ENCODE results near the gene NT5C1B.

NT5C1B gene

DNA sequence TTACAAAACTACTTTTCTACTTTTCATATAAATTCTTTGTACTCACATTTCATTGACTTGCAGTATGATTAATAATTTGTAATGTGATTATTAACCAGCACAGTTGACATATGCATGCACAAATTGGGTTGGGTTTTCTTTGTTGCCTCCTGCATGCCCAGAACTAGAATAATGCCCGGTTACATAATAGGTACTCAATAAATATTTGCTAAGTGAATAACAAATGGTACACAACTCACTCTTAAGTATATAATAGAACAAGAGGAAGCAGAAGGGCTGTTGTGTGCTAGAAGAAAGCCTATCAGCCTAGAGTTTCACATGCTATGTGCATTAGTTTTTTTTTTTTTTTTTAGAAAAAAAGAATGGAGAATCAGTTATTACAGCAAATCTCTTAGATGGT lies 38.2 kb downstream of the NT5C1B start:
- no peak for DNase-seq (ENCODE audit: low read depth)

DNA sequence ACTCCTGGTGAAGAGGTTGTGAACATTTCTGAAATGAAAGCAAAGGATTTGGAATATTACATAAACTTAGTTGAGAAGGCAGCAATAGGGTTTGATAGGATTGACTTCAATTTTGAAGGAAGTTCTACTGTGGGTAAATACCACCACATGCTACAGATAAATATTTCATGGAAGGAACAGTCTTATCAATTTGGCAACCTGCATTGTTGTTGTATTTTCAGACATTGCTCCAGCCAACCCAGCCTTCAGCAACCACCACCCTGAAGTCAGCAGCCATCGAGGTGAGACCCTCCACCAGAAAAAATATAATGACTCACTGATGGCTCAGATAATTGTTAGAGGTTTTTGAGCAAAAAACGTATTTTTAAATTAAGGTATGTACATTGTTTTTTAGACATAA lies 38.9 kb downstream of the NT5C1B start:
- DNase-seq (ENCODE audit: low read depth), result no peak

DNA sequence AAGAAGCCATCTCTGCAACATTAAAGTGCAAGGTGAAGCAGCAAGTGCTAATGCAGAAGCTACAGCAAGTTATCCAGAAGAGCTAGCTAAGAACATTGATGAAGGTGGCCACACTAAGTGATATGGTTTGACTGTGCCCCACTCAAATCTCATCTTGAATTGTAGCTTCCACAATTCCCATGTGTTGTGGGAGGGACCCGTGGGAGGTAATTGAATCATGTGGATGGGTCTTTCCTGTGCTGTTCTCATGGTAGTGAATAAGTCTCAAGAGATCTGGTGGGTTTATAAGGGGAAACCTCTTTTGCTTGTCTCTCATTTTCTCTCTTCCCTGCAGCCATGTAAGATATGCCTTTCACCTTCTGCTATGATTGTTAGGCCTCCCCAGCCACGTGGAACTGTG lies 40.3 kb downstream of the NT5C1B start:
- no peak for DNase-seq (ENCODE audit: low read depth)

DNA sequence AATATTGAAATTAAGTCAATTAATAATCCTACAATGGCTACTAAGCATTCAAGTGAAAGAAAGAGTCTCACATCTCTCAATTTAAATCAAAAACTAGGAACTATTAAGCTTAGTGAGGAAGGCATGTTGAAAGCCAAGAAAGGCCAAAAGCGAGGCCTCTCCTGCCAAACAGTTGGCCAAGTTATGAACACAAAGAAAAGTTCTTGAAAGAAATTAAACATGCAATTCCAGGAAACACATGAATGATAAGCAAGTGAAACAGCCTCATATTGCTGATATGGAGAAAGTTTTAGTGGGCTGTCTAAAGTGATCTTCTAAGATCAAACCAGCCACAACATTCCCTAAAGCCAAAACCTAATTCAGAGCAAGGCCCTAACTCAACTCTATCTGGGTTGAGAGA lies 40.7 kb downstream of the NT5C1B start:
- no peak for DNase-seq (ENCODE audit: low read depth)

DNA sequence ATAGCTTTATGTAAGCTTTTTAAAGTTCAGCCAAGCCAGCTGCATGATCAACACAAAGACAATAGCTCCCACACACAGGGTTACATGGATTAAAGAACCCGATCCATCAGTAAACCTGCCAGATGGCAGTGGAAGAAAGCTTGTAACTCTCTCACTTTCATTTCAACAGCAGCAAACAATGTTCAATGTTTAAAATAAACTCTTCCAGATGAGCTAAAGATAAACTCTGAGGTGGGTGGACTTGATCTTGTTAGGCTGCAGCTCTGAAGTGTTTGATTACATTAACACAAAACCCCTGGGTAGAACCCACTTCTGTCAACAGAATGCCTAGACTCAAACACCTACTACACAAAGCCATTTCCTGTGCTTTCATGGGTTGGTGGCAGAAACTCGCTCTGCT lies 42.8 kb downstream of the NT5C1B start:
- DNase-seq (ENCODE audit: low read depth), result no peak

DNA sequence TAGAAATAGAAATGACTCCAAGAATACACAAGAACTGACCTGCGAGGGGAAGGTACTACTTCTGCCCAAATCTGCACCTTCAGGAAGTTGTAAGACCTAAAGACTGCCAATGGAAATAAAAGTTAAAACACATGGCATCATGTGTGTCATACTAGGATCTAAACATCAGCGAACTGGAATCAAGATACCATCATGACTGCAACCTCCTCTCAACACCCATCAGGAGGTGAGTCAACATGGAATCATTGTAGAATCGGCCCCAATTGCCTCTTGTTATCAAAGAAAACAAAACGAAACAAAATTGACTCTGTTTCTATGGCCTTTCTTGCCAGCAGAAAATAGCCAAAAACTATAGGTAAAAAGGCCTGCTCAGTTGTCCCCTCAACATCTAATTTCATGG lies 44.0 kb downstream of the NT5C1B start:
- no peak for DNase-seq (ENCODE audit: low read depth)

DNA sequence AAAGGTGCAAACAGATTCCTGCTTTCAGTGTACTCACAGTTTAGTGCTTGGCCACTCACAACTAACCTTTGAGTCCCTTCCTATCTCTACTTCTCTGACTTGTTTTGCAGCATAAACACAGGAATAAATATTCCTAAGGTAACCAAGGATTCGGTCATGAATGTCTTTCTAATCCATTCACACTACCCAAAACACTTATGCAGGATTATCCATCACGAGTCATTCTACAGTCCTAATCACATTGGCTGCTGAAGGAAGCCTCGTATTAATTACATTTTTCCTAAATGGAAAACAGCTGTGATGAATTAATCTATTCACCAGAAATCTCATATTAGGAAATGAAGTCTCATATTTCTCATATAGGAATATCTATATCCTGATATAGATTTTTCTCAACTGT lies 45.2 kb downstream of the NT5C1B start:
- DNase-seq (ENCODE audit: low read depth), result no peak

DNA sequence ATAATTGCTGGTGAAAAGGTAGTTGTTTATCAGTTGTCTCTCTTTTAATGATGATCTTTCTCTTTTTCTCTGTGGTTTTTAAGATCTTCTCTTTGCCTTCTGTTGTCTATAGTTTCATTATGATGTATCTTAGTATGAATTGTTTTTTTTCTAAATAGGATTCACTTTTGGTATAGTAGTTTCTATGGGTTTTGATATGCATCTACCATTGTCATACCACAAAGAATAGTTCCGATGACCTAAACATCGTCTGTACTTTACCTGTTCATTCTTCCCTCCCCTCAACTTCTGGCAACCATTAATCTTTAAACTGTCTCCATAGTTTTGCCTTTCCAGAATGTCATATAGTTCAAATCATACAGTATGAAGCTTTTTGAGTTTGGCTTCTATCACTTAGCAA lies 48.5 kb downstream of the NT5C1B start:
- no peak for DNase-seq (ENCODE audit: low read depth)

DNA sequence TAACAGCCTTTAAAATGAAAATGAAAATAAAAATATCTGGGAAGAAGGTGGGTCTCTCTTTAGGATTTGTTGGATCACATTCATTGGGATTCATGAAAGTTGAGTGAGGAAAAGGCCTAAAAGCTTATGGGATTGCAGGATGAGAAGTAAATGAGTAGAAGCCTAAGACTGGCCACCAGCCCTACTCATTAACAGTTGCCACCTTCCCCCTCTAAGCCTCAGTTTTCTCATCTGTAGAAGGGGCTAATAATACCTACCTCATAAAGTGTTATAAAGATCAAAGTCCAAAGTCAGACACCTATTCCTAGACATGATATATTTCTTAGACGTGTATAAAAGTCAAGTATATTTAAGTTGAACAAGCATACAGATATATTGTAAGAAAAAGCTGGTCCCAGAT lies 52.7 kb downstream of the NT5C1B start:
- DNase-seq (ENCODE audit: low read depth), result no peak

DNA sequence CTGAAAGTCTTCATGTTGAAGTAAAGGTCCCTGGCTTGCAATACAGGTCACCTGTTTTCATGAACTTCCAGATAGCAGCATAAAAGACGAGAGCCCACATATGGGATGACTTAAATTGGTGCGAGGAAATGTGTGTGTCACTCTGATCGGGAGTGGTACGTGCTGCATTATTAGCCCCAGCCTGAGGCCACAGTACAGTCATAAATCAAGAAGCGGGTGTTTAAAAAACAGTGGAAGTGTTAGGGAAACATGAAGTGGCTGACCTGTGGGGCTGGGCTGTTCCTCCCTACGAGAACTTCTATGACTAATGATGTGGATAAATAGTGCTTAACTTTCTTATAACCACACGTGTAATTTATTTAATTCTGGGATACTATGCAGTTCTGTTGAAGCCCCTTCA lies 53.3 kb downstream of the NT5C1B start:
- no peak for DNase-seq (ENCODE audit: low read depth)

DNA sequence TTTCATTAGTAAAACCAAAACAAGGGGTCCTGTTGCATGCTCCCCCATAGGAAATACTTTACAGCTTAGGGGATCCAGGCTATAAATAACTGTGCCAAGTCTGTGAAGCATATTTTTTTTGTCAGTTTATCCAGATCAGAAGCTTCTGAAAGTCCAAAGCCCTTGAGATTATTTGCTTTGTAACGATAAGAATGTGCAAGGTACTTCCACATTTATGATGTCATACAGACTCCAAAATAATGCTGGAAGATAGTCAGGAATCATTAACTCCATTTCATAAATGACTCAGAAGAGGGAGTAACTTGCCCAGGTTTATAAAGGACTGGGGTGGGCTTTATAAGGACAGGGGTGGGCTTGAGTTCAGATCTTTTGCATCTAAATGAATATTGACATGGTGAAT lies 58.2 kb downstream of the NT5C1B start:
- no peak for DNase-seq (ENCODE audit: low read depth)

DNA sequence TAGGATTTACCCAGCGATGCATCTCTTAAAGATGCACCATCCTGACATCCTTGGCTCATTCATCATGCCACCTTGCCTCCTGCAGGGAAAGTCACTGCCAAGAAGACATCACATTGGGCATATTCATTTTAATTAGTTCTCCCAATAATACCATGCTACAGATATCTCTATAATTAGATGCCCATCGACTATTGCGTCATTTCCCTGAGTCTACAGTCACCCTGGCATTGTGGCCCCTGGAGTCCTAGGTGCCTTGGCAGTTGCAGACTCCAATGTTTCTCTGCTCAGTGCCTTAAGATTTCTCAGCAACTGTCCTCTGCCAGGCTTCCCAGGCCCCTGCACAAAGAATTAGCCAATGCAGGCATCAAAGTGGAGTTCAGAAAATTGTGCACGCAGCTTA lies 61.5 kb downstream of the NT5C1B start:
- DNase-seq (ENCODE audit: low read depth), result no peak

DNA sequence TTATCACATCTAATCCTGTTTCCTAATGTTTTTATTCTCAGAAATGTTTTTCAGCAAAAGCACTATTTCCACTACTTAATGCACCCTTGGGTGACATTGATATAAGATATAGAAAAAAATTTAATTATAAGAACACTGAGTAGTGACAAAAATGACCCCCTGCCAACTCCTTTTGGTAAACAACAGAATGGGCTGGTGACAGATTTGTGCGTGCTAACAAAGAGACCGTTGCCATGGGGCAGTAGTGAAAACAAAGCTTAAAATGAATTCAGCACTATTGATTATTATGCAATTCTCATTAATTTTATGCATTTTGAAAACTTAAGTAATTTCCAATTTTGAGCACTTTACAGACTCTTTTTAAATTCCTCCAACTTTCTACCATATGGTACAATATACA lies 62.0 kb downstream of the NT5C1B start:
- no peak for DNase-seq (ENCODE audit: low read depth)

DNA sequence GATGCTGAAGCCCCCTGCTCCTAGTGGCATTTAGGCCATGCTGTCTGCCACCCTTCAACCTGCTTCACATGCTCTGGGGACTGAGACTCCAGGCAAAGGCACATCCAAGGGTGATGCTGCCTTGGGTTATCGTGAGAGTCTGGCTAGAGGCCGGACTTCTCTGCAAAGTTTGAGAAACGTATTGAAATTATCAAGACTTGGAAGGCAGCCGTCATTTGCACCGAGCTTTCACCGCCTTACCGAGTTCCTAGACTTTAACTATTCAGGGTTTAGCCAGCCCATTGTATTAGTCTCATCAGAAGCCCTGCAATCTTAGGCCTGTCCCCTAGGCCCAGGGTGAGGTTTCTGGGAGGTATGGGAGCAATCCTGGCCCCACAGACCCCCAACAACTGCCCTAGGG lies 62.9 kb downstream of the NT5C1B start:
- DNase-seq (ENCODE audit: low read depth), result no peak

DNA sequence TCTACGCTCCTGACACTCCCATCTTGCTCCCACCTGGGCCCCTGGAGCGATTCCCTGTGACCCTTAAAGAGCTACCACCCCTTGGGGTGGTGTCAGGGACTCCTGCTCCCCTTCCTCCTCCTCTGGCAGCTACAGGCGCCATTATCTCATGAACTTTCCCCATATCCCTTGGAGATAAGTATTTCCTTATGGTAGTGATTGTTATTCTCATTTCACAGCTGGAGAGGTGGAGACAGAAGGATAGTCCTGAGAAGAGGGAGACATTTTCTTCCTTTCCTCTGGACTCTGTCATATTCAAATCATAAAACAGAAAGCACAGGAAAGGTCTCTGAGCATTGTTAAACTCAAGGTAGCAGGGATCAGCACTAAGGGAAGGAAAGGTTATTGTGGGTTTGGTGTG lies 63.5 kb downstream of the NT5C1B start:
- no peak for DNase-seq (ENCODE audit: low read depth)

DNA sequence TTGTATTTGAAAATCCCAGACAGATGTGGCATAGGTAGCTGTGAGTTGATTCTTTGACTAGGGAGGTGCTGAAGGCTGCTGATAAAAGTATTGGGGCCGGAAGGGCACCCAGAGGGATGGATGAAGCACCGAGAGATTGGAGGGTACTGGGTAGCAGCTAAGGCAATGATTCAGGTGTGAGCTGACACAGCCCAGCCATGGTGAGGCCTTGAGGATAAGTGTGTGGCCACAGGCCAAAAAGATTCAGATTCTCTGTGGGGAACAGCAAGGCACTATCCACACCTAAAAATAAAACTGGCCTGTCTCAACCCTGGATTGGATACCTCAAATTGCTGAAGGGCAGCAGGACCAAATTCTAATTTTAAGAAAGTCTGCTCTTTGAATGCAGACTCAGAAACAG lies 64.1 kb downstream of the NT5C1B start:
- no peak for DNase-seq (ENCODE audit: low read depth)

DNA sequence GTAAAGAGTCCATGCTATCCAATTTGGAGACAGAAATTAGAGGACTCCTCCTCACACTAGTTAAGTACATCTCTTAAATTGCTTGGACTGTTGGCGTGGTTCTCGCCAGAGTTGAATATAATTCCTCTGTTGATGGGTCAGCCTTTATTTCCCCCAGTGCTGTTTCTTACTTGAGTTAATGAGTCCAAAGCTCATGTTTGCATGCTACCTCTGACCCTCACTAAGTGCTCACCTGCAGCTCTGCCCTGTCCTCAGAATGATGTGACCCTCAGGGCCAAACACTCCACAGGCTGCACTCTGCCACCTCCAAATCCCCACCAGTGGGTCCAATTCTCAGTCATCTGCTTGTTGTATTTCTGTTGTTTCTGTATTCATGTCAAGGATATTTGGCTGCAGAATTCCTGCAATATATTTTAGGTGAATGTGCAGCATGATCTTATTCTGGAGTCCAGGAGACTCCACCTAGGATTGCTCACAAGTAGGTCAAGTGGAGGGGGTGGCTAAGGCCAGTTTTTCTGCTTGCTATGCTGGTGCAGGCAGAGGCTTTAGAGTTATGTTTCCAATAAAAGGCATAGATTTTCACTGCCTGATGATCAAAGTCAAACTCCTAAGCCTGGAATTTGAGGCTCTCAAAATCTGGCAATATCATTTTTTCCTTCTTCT lies 66.8 kb downstream of the NT5C1B start:
- no peak for DNase-seq (ENCODE audit: low read depth)

DNA sequence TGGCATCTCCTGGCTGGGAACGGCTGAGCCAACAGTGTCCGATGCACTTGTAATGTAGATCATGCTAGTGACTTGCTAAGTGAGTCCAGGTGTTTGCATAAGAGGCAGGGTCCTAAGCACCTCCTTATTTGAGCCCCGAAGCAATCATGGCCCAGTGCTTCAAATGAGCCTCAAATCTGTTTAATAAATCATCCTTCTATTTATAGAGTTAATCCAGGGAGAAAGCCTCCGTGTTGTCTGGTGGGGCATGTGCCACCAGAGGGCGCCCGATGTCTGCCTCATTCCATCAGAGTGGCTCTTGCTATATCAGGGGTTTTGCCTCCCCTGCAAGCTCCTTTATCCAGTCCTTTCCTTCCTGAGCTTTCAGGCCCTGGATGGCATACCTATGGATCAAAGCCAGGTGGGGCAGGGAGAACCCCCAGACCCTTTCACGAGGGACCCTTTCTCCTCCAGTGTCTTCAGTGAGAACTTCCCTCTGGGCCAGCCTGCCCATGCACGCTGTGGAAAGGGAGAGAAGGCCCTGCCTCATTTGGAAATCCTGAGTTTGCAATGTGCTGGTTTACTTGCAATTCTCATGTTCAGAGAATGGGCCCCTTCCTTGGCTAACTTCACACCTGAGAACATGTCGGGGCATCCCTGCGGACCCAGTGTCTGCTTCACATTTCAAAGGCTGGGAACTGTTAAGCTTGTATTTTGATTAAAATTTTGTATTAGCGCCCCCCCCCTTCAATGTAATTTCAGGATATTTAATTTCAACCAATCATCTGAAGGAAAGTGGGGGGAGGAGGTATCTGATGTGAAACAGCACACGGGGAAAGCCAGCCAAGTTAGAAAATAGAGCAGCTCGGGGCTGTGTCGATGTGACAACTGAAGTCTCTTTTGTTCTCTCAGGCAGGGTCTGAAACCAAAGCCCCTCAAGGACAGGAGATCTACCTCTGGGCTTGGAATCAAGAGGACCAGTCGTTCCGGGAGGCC lies 68.6 kb downstream of the NT5C1B start:
- peak; percentile 48 for DNase-seq (ENCODE audit: low read depth)

DNA sequence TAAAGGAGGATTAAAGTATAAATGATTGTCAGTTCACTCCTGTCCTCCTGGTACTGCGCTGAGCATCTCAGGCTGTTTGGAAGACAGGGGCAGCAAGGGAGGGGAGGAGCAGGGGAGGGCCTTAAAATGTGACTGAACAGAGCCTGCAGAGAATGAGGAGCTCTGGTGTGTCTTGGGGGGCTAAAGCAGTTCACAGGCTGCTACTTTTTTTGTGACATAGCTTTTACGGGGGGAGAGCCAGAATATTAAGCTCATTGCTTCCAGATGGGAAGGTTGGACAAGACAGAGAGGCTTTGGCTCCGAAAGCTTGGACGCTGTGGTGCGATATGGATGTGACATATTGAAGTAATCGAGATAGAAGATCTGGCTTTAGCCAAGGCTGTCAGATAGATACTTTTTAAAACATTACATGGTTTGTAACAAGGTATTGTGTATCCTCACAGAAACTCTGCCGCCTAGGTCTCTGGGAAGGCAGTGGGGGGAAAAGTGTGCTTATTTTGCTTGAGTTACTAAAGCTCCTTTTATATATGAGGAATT lies 69.4 kb downstream of the NT5C1B start:
- DNase-seq (ENCODE audit: low read depth), result no peak

DNA sequence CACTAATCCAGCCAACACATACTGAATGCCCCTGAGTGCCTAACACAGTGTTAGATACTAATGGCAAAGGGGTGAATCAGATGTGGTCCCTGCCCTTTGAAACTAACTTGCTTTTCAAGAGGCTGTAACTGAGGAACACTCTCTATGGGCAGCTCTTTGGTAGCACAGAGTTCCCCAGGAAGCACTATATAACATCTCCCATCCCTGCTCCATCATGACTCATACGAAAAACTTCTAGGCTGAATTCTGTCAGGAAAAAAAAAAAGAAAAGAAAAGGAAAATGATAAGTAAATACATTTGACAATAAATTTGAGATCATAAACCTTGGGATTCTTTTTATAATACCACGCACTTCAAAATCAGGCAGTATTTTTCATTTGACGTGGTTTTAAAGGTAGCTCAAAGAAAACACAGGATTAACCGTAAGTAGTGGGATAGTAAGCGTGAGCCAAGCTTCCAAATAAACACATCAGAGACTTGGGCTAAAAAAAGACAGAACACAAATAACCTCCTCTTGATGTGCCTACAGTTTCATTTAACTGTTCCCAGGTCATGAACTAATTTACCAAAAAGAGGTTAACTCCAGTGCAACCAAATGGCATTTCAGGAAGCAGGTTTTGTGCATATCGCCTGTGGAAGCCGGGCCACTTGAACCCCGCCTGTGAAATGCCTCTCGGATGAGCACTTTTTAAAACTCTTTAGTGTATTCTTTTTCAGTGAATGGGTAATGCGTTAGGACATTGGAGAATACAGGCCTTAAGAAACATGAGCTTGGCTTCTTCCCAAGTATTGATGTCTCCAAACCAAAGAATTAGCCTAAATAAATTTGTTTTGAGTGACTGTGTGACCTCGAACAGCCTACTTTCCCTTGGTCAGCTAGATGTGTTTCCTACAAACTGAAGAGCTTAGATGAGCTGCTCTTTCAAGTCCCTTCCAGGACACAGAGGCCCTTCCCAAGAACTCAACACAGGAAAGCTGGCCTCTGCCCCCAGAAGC lies 71.0 kb downstream of the NT5C1B start:
- DNase-seq (ENCODE audit: low read depth), result no peak

DNA sequence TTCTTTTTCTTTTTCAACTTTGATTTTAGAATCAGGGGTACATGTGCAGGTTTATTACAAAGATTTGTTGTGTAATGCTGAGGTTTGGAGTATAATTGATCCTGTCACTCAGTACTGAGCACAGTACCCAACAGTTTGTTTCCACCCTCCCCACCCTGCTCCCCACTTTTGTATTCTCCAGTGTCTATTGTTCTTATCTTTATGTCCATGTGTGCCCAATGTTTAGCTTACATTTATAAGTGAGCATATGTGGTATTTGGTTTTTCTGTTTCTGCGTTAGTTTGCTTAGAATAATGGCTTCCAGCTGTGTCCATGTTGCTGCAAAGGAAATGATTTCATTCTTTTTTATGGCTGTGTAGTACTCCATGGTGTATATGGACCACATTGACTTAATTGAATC lies 72.0 kb downstream of the NT5C1B start:
- no peak for DNase-seq (ENCODE audit: low read depth)

DNA sequence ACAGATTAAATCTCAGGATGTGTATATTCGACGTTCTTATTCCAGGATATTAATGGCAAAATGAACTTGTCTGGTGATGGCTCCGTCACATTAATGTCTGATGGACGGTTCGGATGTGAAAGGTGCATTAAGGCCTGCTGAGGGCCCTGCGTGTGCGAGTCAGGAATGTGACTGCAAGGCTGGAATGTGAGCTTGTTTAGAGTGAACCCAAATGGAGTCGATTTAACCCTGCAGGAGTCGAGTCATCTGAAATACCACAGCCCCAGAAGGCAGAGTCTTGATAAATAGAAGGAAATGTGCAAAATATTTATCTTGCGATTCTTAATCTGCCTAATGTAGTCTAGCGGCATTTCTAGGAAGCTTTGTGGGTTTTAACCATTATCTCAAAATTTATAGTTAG lies 73.3 kb downstream of the NT5C1B start:
- no peak for DNase-seq (ENCODE audit: low read depth)

Measured in stimulated activated CD8-positive, alpha-beta memory T cell treated with anti-CD3 and anti-CD28 coated beads, Interleukin-12 subunit alpha, Interleukin-12 subunit beta, amount 100 ng/mL, for 4 hours (primary cell).